CD4-positive, CD25-positive, alpha-beta regulatory T cell (primary cell): ENCODE measurements around the gene DUSP22. TPM values are rescaled to one million over a fixed set of nuclear protein-coding genes. Genes with fewer than 3 reads are reported as not detected.

Experiments used
- ATAC-seq, 2 donors: fragments of 150-1000 bp; cut with Tn5 transposase; one replicate each; pipeline ENCODE4 v1.10.0; 2021; ENCODE audit warnings: low read depth in 2 of 2, moderate number of reproducible peaks in 2 of 2, moderate library complexity in 1 of 2
- DNase-seq, 3 donors: peaks; one replicate each; pipeline versions ENCODE4 v3.0.0 to v3.0.0-alpha.2; 2012 to 2022; ENCODE audit warnings: mixed read lengths in 1 of 3
- H3K27ac ChIP-seq: one replicate; pipeline ENCODE4 v1.7.0; 2013; ENCODE audit warnings: mild to moderate bottlenecking, low read length; ENCODE audit not compliant: insufficient read depth, poor library complexity, severe bottlenecking
- H3K27me3 ChIP-seq: one replicate; pipeline ENCODE4 v1.7.0; 2013; ENCODE audit warnings: low read length; ENCODE audit not compliant: control insufficient read depth, insufficient read depth
- H3K36me3 ChIP-seq: one replicate; pipeline ENCODE4 v1.7.0; 2013; ENCODE audit warnings: mild to moderate bottlenecking, low read length, moderate library complexity; ENCODE audit not compliant: control insufficient read depth, insufficient read depth
- H3K4me1 ChIP-seq: 2 replicates; pipeline ENCODE4 v1.7.0; 2013; ENCODE audit warnings: mild to moderate bottlenecking, low read length; ENCODE audit not compliant: insufficient read depth, control insufficient read depth, poor library complexity, severe bottlenecking
- H3K4me3 ChIP-seq: one replicate; pipeline ENCODE4 v1.7.0; 2013; ENCODE audit warnings: low read depth, mild to moderate bottlenecking, low read length, moderate library complexity
- H3K9me3 ChIP-seq, 2 experiments: 1 replicate in 1 of 2; 2 replicates in 1 of 2; pipeline ENCODE4 v1.7.0; 2013; ENCODE audit warnings: low read length in 2 of 2, mild to moderate bottlenecking in 1 of 2, moderate library complexity in 1 of 2; ENCODE audit not compliant: control insufficient read depth in 2 of 2
- H3K27ac Mint-ChIP-seq, 3 donors: one replicate each; pipeline ENCODE4 v1.8.0; 2020 to 2022; ENCODE audit warnings: mild to moderate bottlenecking in 3 of 3, mixed read lengths in 3 of 3, moderate library complexity in 2 of 3
- H3K27me3 Mint-ChIP-seq: one replicate; pipeline ENCODE4 v1.8.0; 2022; ENCODE audit warnings: mild to moderate bottlenecking, mixed read lengths
- H3K36me3 Mint-ChIP-seq: one replicate; pipeline ENCODE4 v1.8.0; 2020; ENCODE audit warnings: mixed read lengths
- H3K4me1 Mint-ChIP-seq, 4 donors: one replicate each; pipeline ENCODE4 v1.8.0; 2020 to 2022; ENCODE audit warnings: mixed read lengths in 4 of 4, mild to moderate bottlenecking in 1 of 4
- H3K4me3 Mint-ChIP-seq, 4 donors: one replicate each; pipeline ENCODE4 v1.8.0; 2020 to 2022; ENCODE audit warnings: mild to moderate bottlenecking in 4 of 4, mixed read lengths in 4 of 4, moderate library complexity in 3 of 4
- H3K9me3 Mint-ChIP-seq, 7 donors: one replicate each; pipeline ENCODE4 v1.8.0; 2020 to 2022; ENCODE audit warnings: mixed read lengths in 7 of 7, mild to moderate bottlenecking in 3 of 7, moderate library complexity in 2 of 7
- polyA plus RNA-seq, 4 donors: library from polyadenylated mRNA; unstranded; fragments of 300-500 nt; fragmentation: Illumina TruSeq; gene quantifications; one replicate each; pipeline ENCODE4 v1.2.3, GENCODE V29; 2021
- total RNA-seq: library from RNA; stranded (reverse); gene quantifications from one replicate; pipeline ENCODE4 v1.2.3, GENCODE V29; 2022

DUSP22 gene
- total and polyA plus RNA-seq, 5 donors from 2014 or later = 45.5 to 48.5 (median 46.6) TPM

DNA sequence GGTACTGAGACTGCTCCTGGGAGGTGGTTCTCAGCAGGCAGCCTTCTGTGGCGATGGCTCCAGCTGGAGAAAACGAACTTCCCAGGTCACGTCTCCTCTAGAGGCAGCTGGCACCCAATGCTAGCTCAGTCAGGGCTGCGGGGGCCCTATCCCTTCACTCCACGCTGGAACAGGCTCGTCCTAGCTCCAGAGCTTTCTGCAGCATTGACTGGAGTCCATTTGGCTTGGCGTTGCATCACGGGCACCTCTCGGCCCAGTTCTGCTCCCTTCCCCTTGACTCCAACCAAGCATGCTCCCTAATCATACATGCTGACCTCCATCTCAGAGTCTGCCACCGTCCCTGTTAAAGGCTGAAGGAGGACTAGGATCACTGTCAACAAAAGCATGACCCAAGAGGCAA is 93.3 kb downstream of the DUSP22 start:
- peaks cover 11% of the 10 kb centered on the region for H3K27me3 Mint-ChIP-seq
- no peaks in the 10 kb centered on the region for H3K36me3 Mint-ChIP-seq
- H3K4me3 Mint-ChIP-seq = no peak overlapping the region
- no peaks in the 10 kb centered on the region for H3K27me3 ChIP-seq
- no peaks in the 10 kb centered on the region for H3K36me3 ChIP-seq
- H3K4me1 ChIP-seq = peaks cover 14% of the 10 kb centered on the region
- H3K9me3 ChIP-seq = no peaks in the 10 kb centered on the region
- H3K27ac ChIP-seq = no peak overlapping the region
- no peak for DNase-seq
- H3K27ac Mint-ChIP-seq = peak overlapping the region in 2 of 3 donors; percentile 45 to 62
- H3K4me3 ChIP-seq = no peak overlapping the region
- ATAC-seq = no peak
- peaks cover 7 to 36% (median 14%) of the 10 kb centered on the region in 4 donors for H3K4me1 Mint-ChIP-seq
- no peaks in the 10 kb centered on the region for H3K9me3 Mint-ChIP-seq

- no peaks in the 10 kb centered on the region for H3K27me3 ChIP-seq
- ATAC-seq (no peak), DNase-seq (no peak)
- H3K27ac ChIP-seq = no peak overlapping the region
- Mint-ChIP-seq H3K27me3 (peaks cover 11% of the 10 kb centered on the region), H3K4me1 (peaks cover 7 to 35% (median 17%) of the 10 kb centered on the region in 4 donors), H3K9me3 (no peaks in the 10 kb centered on the region), H3K36me3 (no peaks in the 10 kb centered on the region), H3K27ac (no peak overlapping the region), H3K4me3 (no peak overlapping the region)
- peaks cover 18% of the 10 kb centered on the region for H3K4me1 ChIP-seq
- H3K36me3 ChIP-seq = no peaks in the 10 kb centered on the region
- no peak overlapping the region for H3K4me3 ChIP-seq
- H3K9me3 ChIP-seq = no peaks in the 10 kb centered on the region
These were observed 94.5 kb downstream of the DUSP22 start for GRCh38 chr6:386688-387266.

GRCh38 chr6:387293-387741 is 95.0 kb downstream of the DUSP22 start:
- no peak overlapping the region for H3K27ac Mint-ChIP-seq

GRCh38 chr6:388202-388903 is 96.1 kb downstream of the DUSP22 start:
- no peaks in the 10 kb centered on the region for H3K27me3 ChIP-seq
- Mint-ChIP-seq H3K27me3 (peaks cover 11% of the 10 kb centered on the region), H3K4me3 (peak overlapping the region in 2 of 4 donors; percentile 29 to 63), H3K36me3 (no peaks in the 10 kb centered on the region), H3K4me1 (peaks cover 7 to 33% (median 17%) of the 10 kb centered on the region in 4 donors), H3K27ac (peak overlapping the region; percentile 53 to 89 (median 84)), H3K9me3 (no peaks in the 10 kb centered on the region)
- no peak overlapping the region for H3K27ac ChIP-seq
- H3K36me3 ChIP-seq = no peaks in the 10 kb centered on the region
- no peak for ATAC-seq
- H3K9me3 ChIP-seq = no peaks in the 10 kb centered on the region
- peaks cover 22% of the 10 kb centered on the region for H3K4me1 ChIP-seq
- no peak for DNase-seq
- H3K4me3 ChIP-seq = no peak overlapping the region

More at GRCh38 chr6:387293-387741, 95.0 kb downstream of the DUSP22 start:
- Histone ChIP-seq H3K9me3 (no peaks in the 10 kb centered on the region), H3K36me3 (no peaks in the 10 kb centered on the region), H3K27me3 (no peaks in the 10 kb centered on the region), H3K4me1 (peaks cover 18% of the 10 kb centered on the region), H3K27ac (no peak overlapping the region), H3K4me3 (no peak overlapping the region)
- DNase-seq (no peak), ATAC-seq (no peak)
- Mint-ChIP-seq H3K4me3 (no peak overlapping the region), H3K36me3 (no peaks in the 10 kb centered on the region), H3K4me1 (peaks cover 7 to 35% (median 17%) of the 10 kb centered on the region in 4 donors), H3K9me3 (no peaks in the 10 kb centered on the region), H3K27me3 (peaks cover 11% of the 10 kb centered on the region)

- peak overlapping the region; percentile 75 for H3K4me3 ChIP-seq
- no peaks in the 10 kb centered on the region for H3K36me3 ChIP-seq
- H3K9me3 ChIP-seq = no peaks in the 10 kb centered on the region
- no peaks in the 10 kb centered on the region for H3K27me3 ChIP-seq
- no peak for ATAC-seq
- Mint-ChIP-seq H3K27me3 (peaks cover 4% of the 10 kb centered on the region), H3K36me3 (peaks cover 6% of the 10 kb centered on the region), H3K9me3 (no peaks in the 10 kb centered on the region), H3K27ac (peak overlapping the region; percentile 84 to 94 (median 89)), H3K4me3 (peak overlapping the region in 3 of 4 donors; percentile 82 to 96 (median 92)), H3K4me1 (peaks cover 7 to 34% (median 23%) of the 10 kb centered on the region in 4 donors)
- H3K27ac ChIP-seq = peak overlapping the region; percentile 64
- peaks cover 27% of the 10 kb centered on the region for H3K4me1 ChIP-seq
- no peak for DNase-seq
These were observed 96.9 kb downstream of the DUSP22 start for GRCh38 chr6:389143-389542.

- Histone ChIP-seq H3K27ac (peak overlapping the region; percentile 64), H3K4me1 (peaks cover 31% of the 10 kb centered on the region), H3K27me3 (no peaks in the 10 kb centered on the region), H3K4me3 (peak overlapping the region; percentile 75), H3K9me3 (no peaks in the 10 kb centered on the region), H3K36me3 (peaks cover 2% of the 10 kb centered on the region)
- Mint-ChIP-seq H3K4me3 (peak overlapping the region; percentile 82 to 98 (median 94)), H3K4me1 (peaks cover 7 to 35% (median 24%) of the 10 kb centered on the region in 4 donors), H3K27ac (peak overlapping the region; percentile 84 to 94 (median 89)), H3K9me3 (no peaks in the 10 kb centered on the region), H3K36me3 (peaks cover 6% of the 10 kb centered on the region), H3K27me3 (peaks cover 4% of the 10 kb centered on the region)
- ATAC-seq (peak; percentile 72 to 76), DNase-seq (peak in 2 of 3 donors; percentile 77 to 94)
These were observed 97.3 kb downstream of the DUSP22 start for GRCh38 chr6:389622-390021.

DNA sequence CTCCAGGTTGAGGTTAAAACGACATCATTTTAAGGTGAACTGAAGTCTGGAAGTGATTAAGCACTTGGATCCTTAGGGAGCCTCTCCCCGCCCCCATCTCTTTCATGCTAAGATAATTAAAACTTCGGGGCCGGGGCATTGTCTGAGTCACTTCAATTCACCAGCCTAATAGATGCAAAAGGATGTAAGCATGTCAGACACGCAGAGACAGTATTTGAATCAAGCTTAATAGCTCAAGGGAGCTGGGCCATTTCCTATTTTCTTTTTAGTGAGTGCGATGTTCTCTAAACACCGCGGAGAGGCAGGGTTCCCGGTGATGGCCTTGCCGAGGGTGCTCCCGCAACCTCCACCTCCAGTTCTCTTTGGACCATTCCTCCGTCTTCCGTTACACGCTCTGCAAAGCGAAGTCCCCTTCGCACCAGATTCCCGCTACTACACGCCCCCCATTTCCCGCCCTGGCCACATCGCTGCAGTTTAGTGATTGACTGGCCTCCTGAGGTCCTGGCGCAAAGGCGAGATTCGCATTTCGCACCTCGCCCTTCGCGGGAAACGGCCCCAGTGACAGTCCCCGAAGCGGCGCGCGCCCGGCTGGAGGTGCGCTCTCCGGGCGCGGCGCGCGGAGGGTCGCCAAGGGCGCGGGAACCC is 98.7 kb downstream of the DUSP22 start:
- peaks cover 13% of the 10 kb centered on the region for H3K36me3 Mint-ChIP-seq
- Histone ChIP-seq H3K9me3 (no peaks in the 10 kb centered on the region), H3K4me3 (peak overlapping the region; percentile 88), H3K36me3 (peaks cover 14% of the 10 kb centered on the region), H3K4me1 (peaks cover 44% of the 10 kb centered on the region), H3K27me3 (no peaks in the 10 kb centered on the region), H3K27ac (peak overlapping the region; percentile 63)
- H3K4me3 Mint-ChIP-seq = peak overlapping the region; percentile 82 to 98 (median 94)
- no peaks in the 10 kb centered on the region for H3K9me3 Mint-ChIP-seq
- H3K4me1 Mint-ChIP-seq = peaks cover 17 to 47% (median 35%) of the 10 kb centered on the region in 4 donors
- peak overlapping the region; percentile 84 to 92 (median 89) for H3K27ac Mint-ChIP-seq
- DNase-seq = peak in 2 of 3 donors; percentile 41 to 80
- peaks cover 4% of the 10 kb centered on the region for H3K27me3 Mint-ChIP-seq
- ATAC-seq = peak; percentile 38 to 42
